ENCODE data around the gene ELAVL3. TPM values are rescaled to one million over a fixed set of nuclear protein-coding genes. Genes with fewer than 3 reads are reported as not detected.
A peak's percentile ranks its signal among the peaks of the same experiment; 100 is the strongest.

Gene ELAVL3
- total and polyA plus RNA-seq, 8 donors: 0.10 to 11.0 (median 1.5) TPM; not detected in 3

- H3K9me3 ChIP-seq: no peaks in the 10 kb centered on the region
- H3K4me1 ChIP-seq: peaks cover 5 to 9% (median 7%) of the 10 kb centered on the region in 4 donors
- DNase-seq: no peak
- WGBS, 5 donors: 67 to 80% (median 70%) methylated on average over 7 of the region's 7 CpGs
- H3K4me3 ChIP-seq: no peak overlapping the region
- H3K27me3 ChIP-seq: no peaks in the 10 kb centered on the region
- intact Hi-C loops (cut with DNase I; ENCODE audit: low total_unique reads): loop anchor here (10.0 kb wide), 1 partner anchor 85 kb away; no protein-coding TSS in a partner anchor
- H3K27ac ChIP-seq: no peak overlapping the region
- peaks cover 7 to 65% (median 44%) of the 10 kb centered on the region in 4 donors for H3K36me3 ChIP-seq
- no peak for TF ChIP-seq POLR2AphosphoS5 (IDR thresholded peaks at IDR 0.05)
- TF ChIP-seq EP300 (IDR thresholded peaks at IDR 0.05): no peak
- no peak for TF ChIP-seq CTCF (IDR thresholded peaks at IDR 0.05)
- no peak for TF ChIP-seq POLR2A (IDR thresholded peaks at IDR 0.05)
Measured at GRCh38 chr19:11499890-11500420, 19.1 kb upstream of the ELAVL3 start.

DNA sequence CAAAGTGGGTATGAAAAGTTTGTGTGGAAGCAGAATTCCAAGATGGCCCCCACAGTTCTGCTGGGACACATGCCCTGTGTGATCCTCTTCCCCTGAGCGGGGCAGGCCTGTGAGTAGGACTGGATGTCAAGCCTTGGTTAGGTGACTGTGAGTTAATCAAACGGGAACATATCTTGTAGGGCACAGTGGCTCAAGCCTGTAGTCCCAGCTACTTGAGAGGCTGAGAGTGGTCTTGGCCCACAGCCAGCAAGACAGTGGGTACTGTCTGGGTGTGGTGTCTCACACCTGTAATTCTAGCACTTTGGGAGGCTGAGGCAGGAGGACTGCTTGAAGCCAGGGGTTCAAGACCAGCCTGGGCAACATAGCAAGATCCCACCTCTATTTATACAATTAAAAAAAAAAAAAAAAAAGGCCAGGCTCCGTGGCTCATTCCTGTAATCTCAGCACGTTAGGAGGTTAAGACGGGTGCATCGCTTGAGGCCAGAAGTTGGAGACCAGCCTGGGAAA, 18.4 kb upstream of the ELAVL3 start:
- intact Hi-C loops (cut with DNase I; ENCODE audit: low total_unique reads): loop anchor here (10.0 kb wide), 1 partner anchor 86 kb away; no protein-coding TSS in a partner anchor

GRCh38 chr19:11496391-11497163, 15.7 kb upstream of the ELAVL3 start:
- DNase-seq: peak; percentile 76 to 79
- TF ChIP-seq CTCF (IDR thresholded peaks at IDR 0.05) (peak in 5 of 7 experiments; percentile 33 to 67 (median 47)), POLR2A (IDR thresholded peaks at IDR 0.05) (no peak), POLR2AphosphoS5 (IDR thresholded peaks at IDR 0.05) (peak in 1 of 3 donors; percentile 32)
- Histone ChIP-seq H3K27me3 (no peaks in the 10 kb centered on the region), H3K36me3 (peaks cover 14 to 89% (median 73%) of the 10 kb centered on the region in 4 donors), H3K4me1 (no peaks in the 10 kb centered on the region), H3K4me3 (no peak overlapping the region), H3K9me3 (no peaks in the 10 kb centered on the region), H3K27ac (no peak overlapping the region)
- WGBS, 5 donors: 69 to 89% (median 73%) methylated on average over 11 to 17 of the region's 17 CpGs
- intact Hi-C loops (cut with DNase I; ENCODE audit: low total_unique reads): loop anchor here (10.0 kb wide), 1 partner anchor 88 kb away; no protein-coding TSS in a partner anchor

More for the DNA sequence above, 18.4 kb upstream of the ELAVL3 start:
- no peaks in the 10 kb centered on the region for H3K27me3 ChIP-seq
- H3K36me3 ChIP-seq: peaks cover 7 to 72% (median 51%) of the 10 kb centered on the region in 4 donors
- H3K27ac ChIP-seq: no peak overlapping the region
- 77 to 91% (median 89%) methylated on average over 6 of the region's 6 CpGs for WGBS, 5 donors
- no peaks in the 10 kb centered on the region for H3K9me3 ChIP-seq
- no peak overlapping the region for H3K4me3 ChIP-seq
- no peak for DNase-seq
- TF ChIP-seq EP300 (IDR thresholded peaks at IDR 0.05) (no peak), CTCF (IDR thresholded peaks at IDR 0.05) (no peak)
- H3K4me1 ChIP-seq: peaks cover 0 to 2% (median under 1%) of the 10 kb centered on the region in 4 donors

GRCh38 chr19:11495885-11496284, 15.0 kb upstream of the ELAVL3 start:
- H3K4me1 ChIP-seq: no peaks in the 10 kb centered on the region
- no peak overlapping the region for H3K27ac ChIP-seq
- H3K9me3 ChIP-seq: no peaks in the 10 kb centered on the region
- no peak for DNase-seq
- no peak overlapping the region for H3K4me3 ChIP-seq
- no peaks in the 10 kb centered on the region for H3K27me3 ChIP-seq
- 92 to 98% (median 97%) methylated on average over 20 to 22 of the region's 22 CpGs for WGBS, 5 donors
- H3K36me3 ChIP-seq: peaks cover 14 to 89% (median 77%) of the 10 kb centered on the region in 4 donors
- TF ChIP-seq CTCF (IDR thresholded peaks at IDR 0.05): no peak
- TF ChIP-seq POLR2AphosphoS5 (IDR thresholded peaks at IDR 0.05): no peak
- no peak for TF ChIP-seq EP300 (IDR thresholded peaks at IDR 0.05)
- TF ChIP-seq POLR2A (IDR thresholded peaks at IDR 0.05): no peak
- intact Hi-C loops (cut with DNase I; ENCODE audit: low total_unique reads): loop anchor here (10.0 kb wide), 1 partner anchor 89 kb away; no protein-coding TSS in a partner anchor

Data from stomach (tissue), 9 donors.